Activated CD4-positive, alpha-beta T cell treated with anti-CD3 and anti-CD28 coated beads, Interleukin-2, Interleukin-4, amounts not matched to agents 100 ng/mL and 50 ng/mL, durations not matched to agents 16 hours and 8 hours (primary cell): ENCODE measurements around the gene MRPL14.
A peak's percentile ranks its signal among the peaks of the same experiment; 100 is the strongest.

Source experiments
- DNase-seq: peaks from one replicate; pipeline ENCODE4 v3.0.0-alpha.2; 2020; ENCODE audit warnings: low spot score

MRPL14 gene

GRCh38 chr6:44122801-44123200 is 4.5 kb downstream of the MRPL14 start:
- peak; percentile 47 for DNase-seq

GRCh38 chr6:44120692-44121443 is 6.4 kb downstream of the MRPL14 start:
- DNase-seq = no peak

GRCh38 chr6:44119704-44120262 is 7.5 kb downstream of the MRPL14 start:
- DNase-seq = no peak

GRCh38 chr6:44117397-44118128 is 9.7 kb downstream of the MRPL14 start:
- DNase-seq = no peak

- DNase-seq = no peak
Measured at GRCh38 chr6:44116641-44117382, 10.4 kb downstream of the MRPL14 start.

- DNase-seq = no peak
Measured at GRCh38 chr6:44115866-44116265, 11.4 kb downstream of the MRPL14 start.

- DNase-seq = no peak
Measured at GRCh38 chr6:44113414-44113813, 13.8 kb downstream of the MRPL14 start.

GRCh38 chr6:44111434-44112417 is 15.5 kb downstream of the MRPL14 start:
- no peak for DNase-seq

GRCh38 chr6:44110966-44111365 is 16.3 kb downstream of the MRPL14 start:
- DNase-seq = no peak

- DNase-seq = no peak
Measured at GRCh38 chr6:44110005-44110676, 17.1 kb downstream of the MRPL14 start.

GRCh38 chr6:44109212-44109611 is 18.0 kb downstream of the MRPL14 start:
- no peak for DNase-seq

- DNase-seq = no peak
Measured at GRCh38 chr6:44108471-44108870, 18.8 kb downstream of the MRPL14 start.

GRCh38 chr6:44107017-44107416 is 20.2 kb downstream of the MRPL14 start:
- DNase-seq = no peak

GRCh38 chr6:44105993-44106740 is 21.1 kb downstream of the MRPL14 start:
- DNase-seq = no peak

- DNase-seq = no peak
Measured at GRCh38 chr6:44105146-44105545, 22.1 kb downstream of the MRPL14 start.

GRCh38 chr6:44104481-44105021 is 22.7 kb downstream of the MRPL14 start:
- no peak for DNase-seq

- no peak for DNase-seq
Measured at GRCh38 chr6:44102527-44102926, 24.7 kb downstream of the MRPL14 start.

GRCh38 chr6:44101832-44102231 is 25.4 kb downstream of the MRPL14 start:
- DNase-seq = no peak

GRCh38 chr6:44100088-44100550 is 27.1 kb downstream of the MRPL14 start:
- DNase-seq = peak; percentile 4

GRCh38 chr6:44099192-44099591 is 28.1 kb downstream of the MRPL14 start:
- DNase-seq = no peak
